Prostate gland (tissue), 2 donors: ENCODE data around the gene FRMD5.

ENCODE experiments used
- POLR2A ChIP-seq: fragments of 450-650 bp; IDR thresholded peaks from one replicate; pipeline ENCODE4 v1.6.1; 2016; ENCODE audit warnings: antibody characterized with exemption, mild to moderate bottlenecking
- POLR2AphosphoS5 ChIP-seq: sonication (generic); formaldehyde crosslinking; IDR thresholded peaks from one replicate; pipeline ENCODE4 v1.6.1; 2017; ENCODE audit warnings: antibody characterized with exemption
- TF ChIP-seq, protein P1 (sequence below), 4 experiments: fragments of 200-600 bp in 2 of 4; fragments of 450-650 bp in 2 of 4; sonication (generic) in 2 of 4; IDR thresholded peaks; 1 replicate in 3 of 4; 2 replicates in 1 of 4; pipeline ENCODE4 v1.5.1; 2016 to 2019; ENCODE audit warnings: antibody characterized with exemption in 4 of 4, mild to moderate bottlenecking in 2 of 4, moderate library complexity in 2 of 4

DNA sequence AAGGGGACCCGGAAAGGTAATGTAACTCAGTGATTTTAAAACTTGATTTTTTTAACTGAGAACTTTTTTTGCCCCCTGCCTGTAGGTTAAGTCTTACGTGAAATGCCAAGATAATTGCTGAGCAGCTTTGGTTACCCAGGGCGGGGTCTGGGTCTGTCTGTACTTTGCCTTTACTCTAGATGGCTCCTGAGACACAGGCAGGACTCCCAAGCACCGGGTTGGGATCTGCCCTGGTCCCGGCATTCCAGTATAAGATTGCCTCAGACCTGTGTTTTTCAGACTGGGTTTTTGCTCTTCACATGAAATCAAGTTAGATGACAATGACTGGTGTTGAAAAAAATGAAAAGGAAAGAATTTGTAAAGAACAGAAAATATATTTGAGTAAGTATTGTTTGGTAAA is 328.0 kb downstream of the FRMD5 start:
- TF ChIP-seq POLR2A (no peak), POLR2AphosphoS5 (no peak)
- TF ChIP-seq, protein P1, sequence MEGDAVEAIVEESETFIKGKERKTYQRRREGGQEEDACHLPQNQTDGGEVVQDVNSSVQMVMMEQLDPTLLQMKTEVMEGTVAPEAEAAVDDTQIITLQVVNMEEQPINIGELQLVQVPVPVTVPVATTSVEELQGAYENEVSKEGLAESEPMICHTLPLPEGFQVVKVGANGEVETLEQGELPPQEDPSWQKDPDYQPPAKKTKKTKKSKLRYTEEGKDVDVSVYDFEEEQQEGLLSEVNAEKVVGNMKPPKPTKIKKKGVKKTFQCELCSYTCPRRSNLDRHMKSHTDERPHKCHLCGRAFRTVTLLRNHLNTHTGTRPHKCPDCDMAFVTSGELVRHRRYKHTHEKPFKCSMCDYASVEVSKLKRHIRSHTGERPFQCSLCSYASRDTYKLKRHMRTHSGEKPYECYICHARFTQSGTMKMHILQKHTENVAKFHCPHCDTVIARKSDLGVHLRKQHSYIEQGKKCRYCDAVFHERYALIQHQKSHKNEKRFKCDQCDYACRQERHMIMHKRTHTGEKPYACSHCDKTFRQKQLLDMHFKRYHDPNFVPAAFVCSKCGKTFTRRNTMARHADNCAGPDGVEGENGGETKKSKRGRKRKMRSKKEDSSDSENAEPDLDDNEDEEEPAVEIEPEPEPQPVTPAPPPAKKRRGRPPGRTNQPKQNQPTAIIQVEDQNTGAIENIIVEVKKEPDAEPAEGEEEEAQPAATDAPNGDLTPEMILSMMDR (IDR thresholded peaks at IDR 0.05): no peak
